Mucosa of descending colon (tissue), 3 donors: ENCODE measurements around the gene SRSF12. TPM values are rescaled to one million over a fixed set of nuclear protein-coding genes. Genes with fewer than 3 reads are reported as not detected.

Experiments
- ATAC-seq: fragments of 200-7000 bp; cut with Tn5 transposase; one replicate; pipeline ENCODE4 v1.9.1; 2020; ENCODE audit warnings: mild to moderate bottlenecking, moderate library complexity
- DNase-seq, 3 donors: peaks; one replicate each; pipeline ENCODE4 v3.0.0-alpha.2; 2020
- H3K36me3 ChIP-seq: fragments of 200-600 bp; one replicate; pipeline ENCODE4 v1.8.0; 2021; ENCODE audit warnings: low read depth, mild to moderate bottlenecking
- H3K4me1 ChIP-seq: fragments of 200-600 bp; one replicate; pipeline ENCODE4 v1.8.0; 2021; ENCODE audit warnings: low read depth, mild to moderate bottlenecking
- H3K4me3 ChIP-seq: fragments of 200-600 bp; one replicate; pipeline ENCODE4 v1.8.0; 2021; ENCODE audit warnings: mild to moderate bottlenecking
- H3K9me3 ChIP-seq: fragments of 200-600 bp; one replicate; pipeline ENCODE4 v1.8.0; 2021; ENCODE audit warnings: mild to moderate bottlenecking
- intact Hi-C, 2 donors: fragments of 100-400 bp; cut with DNase I in 1 of 2; cut with micrococcal nuclease in 1 of 2; formaldehyde crosslinking; loops; one replicate each; pipeline versions ENCODE4 v1.11.0 to v1.11.1; 2022; cut with DNase I, micrococcal nuclease
- total RNA-seq, 3 donors: library from RNA; stranded (reverse); fragmentation: NEBNext Ultra II Directional in 2 of 3; extraction: Animal tissue kit (Norgen Biotek cat#: 25700) in 2 of 3; gene quantifications; one replicate each; pipeline versions ENCODE4 v1.2.1 to v1.2.4, GENCODE V29; 2021 to 2023
- TF ChIP-seq, protein P1 (sequence below): fragments of 200-600 bp; IDR thresholded peaks from one replicate; pipeline ENCODE4 v1.8.0; 2022; ENCODE audit warnings: antibody characterized with exemption, mild to moderate bottlenecking
- donor health status: DM: no; HTN: no; CAD: no; lungs with moderate emphysema.
- donor health status: DM: no; HTN: no; CAD: no.
- donor health status: DM: no; HTN: yes; CAD: no.

Gene SRSF12
- total RNA-seq, 3 donors from 2014 or later = 0.12 to 0.51 TPM; not detected in 1

DNA sequence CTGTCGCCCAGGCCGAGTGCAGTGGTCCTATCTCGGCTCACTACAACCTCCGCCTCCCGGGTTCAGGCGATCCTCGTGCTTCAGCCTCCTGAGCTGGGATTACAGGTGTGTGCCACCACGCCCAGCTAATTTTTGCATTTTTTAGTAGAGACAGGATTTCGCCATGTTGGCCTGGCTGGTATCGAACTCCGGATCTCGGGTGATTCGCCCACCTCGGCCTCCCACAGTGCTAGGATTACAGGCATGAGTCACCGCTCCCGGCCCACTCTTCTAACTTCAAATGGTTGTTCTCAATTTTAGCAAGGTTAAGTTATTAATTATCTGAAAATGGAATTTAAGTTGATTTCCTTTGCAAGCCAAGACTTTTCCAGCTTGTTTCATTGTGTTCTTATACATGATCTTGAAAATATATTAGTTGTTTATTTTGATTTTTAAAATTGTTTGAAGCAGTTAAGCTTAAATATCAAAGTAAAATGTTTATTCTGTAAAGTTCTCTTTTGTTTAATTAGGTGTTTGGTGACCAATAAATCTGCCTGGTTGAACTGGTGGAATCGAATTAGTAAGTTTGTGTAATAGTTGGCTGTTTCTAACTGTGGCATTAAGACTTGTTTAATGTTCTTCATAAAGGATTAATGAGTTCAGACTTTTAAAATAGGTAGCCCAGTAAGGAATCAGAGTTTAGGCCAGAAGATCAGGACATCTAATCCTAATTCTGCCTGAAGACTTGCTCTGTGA lies 30.3 kb upstream of the SRSF12 start:
- DNase-seq (no peak), ATAC-seq (no peak)
- H3K4me1 ChIP-seq = peaks cover 6% of the 10 kb centered on the region
- TF ChIP-seq, protein P1, sequence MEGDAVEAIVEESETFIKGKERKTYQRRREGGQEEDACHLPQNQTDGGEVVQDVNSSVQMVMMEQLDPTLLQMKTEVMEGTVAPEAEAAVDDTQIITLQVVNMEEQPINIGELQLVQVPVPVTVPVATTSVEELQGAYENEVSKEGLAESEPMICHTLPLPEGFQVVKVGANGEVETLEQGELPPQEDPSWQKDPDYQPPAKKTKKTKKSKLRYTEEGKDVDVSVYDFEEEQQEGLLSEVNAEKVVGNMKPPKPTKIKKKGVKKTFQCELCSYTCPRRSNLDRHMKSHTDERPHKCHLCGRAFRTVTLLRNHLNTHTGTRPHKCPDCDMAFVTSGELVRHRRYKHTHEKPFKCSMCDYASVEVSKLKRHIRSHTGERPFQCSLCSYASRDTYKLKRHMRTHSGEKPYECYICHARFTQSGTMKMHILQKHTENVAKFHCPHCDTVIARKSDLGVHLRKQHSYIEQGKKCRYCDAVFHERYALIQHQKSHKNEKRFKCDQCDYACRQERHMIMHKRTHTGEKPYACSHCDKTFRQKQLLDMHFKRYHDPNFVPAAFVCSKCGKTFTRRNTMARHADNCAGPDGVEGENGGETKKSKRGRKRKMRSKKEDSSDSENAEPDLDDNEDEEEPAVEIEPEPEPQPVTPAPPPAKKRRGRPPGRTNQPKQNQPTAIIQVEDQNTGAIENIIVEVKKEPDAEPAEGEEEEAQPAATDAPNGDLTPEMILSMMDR = no peak
- no peaks in the 10 kb centered on the region for H3K36me3 ChIP-seq
- H3K9me3 ChIP-seq = no peaks in the 10 kb centered on the region
- no peak overlapping the region for H3K4me3 ChIP-seq
- intact Hi-C loops = no loop called here

DNA sequence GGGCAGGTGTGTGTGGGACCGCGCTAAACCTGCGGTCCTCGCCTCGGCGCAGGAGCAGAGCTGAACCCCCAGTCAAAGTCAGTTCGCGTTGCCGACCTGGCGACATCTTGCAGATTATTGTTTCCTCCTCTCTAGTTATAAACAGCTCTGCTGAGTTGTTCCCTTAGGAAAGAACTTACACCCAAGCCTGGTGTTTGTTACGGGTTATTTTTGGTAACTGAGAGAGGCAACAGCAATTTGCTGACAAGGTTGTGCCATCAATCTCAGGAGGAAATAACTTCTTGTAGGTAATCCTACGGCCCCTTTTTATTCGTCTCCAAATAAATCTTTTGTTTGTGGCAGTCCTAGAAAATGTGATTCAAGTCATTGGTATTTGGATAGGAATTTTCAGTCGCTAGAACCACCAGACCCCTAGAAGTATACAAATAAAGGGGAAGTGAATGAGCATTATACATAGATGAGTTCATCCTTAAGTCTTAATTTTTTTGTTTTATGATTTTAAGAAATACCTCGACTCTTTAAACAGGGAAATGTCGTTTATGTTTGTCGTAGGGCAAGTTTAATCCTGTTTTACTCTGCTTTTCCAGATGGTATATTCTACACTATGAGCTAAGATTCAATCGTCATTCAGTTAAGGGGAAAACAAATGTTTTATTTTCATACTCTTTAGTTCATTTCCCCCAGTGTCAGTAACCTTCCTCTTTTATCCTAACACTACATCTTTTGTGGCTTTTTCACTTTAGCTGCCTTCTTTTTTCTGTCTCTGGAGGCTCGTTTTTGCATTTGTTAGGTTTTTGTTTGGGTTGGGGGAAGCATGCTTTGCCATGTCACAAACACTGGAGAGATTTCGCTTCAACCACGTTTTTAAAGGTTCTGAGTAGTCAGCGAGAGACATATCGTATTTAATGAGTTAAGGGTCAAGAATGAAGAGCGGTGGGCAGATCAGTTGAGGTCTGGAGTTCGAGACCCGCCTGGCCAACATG lies 29.1 kb upstream of the SRSF12 start:
- intact Hi-C loops = no loop called here
- peak in 1 of 3 donors; percentile 36 for DNase-seq
- peak; percentile 71 for ATAC-seq

DNA sequence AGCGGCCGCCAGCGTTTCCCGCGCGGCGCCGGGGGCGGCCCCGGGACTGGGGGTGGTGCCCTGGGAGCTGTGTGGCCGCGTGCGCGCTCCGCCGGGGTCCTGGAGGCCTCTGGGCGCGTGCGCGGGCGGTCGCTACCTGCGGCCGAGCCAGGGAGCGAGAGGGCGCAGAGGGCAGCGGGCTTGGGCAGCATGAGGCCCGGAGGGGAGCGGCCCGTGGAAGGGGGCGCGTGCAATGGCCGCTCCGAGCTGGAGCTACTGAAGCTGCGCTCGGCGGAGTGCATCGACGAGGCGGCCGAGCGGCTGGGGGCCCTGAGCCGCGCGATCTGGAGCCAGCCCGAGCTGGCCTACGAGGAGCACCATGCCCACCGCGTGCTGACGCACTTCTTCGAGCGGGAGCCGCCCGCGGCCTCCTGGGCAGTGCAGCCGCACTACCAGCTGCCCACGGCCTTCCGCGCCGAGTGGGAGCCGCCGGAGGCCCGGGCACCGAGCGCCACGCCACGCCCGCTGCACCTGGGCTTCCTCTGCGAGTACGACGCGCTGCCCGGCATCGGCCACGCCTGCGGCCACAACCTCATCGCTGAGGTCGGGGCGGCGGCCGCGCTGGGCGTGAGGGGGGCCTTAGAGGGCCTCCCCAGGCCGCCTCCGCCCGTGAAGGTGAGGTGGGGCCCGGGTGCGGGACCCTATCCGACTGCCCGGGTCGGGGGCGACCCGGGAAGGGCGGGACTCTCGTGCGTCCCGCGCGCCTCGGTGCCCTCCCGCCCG lies 28.3 kb upstream of the SRSF12 start, which contains the start of gene PM20D2:
Gene PM20D2, plus strand, starts transcription at position 100 of the 762 bp plus-strand sequence. Its CDS starts 90 bp downstream, at position 190.
- H3K4me3 ChIP-seq = peak within 1 kb of the TSS; percentile 38
- no peaks in the 10 kb centered on the region for H3K9me3 ChIP-seq
- peak; percentile 91 for ATAC-seq
- DNase-seq = peak; percentile 76 to 83 (median 81)
- no peaks in the 10 kb centered on the region for H3K36me3 ChIP-seq
- TF ChIP-seq, protein P1 = no peak
- peaks cover 6% of the 10 kb centered on the region for H3K4me1 ChIP-seq
- intact Hi-C loops = no loop called here

More for the DNA sequence above, 29.1 kb upstream of the SRSF12 start:
- peaks cover 6% of the 10 kb centered on the region for H3K4me1 ChIP-seq
- TF ChIP-seq, protein P1 = no peak
- H3K36me3 ChIP-seq = no peaks in the 10 kb centered on the region
- peak overlapping the region; percentile 38 for H3K4me3 ChIP-seq
- no peaks in the 10 kb centered on the region for H3K9me3 ChIP-seq

DNA sequence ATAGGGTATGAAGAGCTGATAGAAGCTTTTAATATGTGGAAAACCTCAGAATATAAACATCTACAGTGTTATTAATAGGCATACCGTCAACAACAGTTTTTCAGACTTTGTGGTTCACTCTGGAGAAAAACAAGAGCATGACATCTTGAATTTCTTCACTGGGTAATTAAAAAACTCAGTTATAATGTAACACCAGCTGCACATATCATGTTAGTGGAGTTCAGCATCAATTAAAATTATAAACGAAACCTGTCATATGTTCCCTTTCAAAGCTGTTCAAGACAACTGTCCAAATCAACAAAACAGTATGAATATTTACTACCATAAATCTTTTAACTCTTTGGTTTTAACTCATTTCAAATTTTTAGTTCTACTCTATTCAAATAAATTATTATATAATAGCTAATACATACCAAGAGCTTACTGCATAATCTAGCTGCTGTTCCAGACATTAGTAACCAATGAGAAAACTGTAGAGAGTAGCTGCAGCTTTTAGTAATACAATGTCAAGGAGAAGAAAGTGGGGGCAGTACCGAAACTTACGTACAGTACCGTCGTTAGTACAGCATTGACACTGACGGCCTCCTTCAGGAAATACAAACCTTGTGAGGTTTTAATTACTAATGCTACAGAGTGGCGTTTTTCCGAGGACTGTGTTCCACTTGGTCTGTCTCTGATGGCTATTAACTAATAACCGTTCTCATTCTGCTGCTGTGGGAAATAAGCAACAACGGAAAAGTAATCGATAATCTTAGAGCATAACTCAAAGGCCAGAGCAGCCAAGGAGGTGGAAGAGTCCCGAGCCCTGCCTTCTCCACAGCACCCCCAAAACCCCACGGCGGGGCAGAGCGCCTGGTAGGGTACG lies 27.5 kb upstream of the SRSF12 start:
- peak in 1 of 3 donors; percentile 47 for DNase-seq
- no peaks in the 10 kb centered on the region for H3K9me3 ChIP-seq
- intact Hi-C loops = no loop called here
- TF ChIP-seq, protein P1 = no peak
- H3K4me1 ChIP-seq = peaks cover 11% of the 10 kb centered on the region
- H3K36me3 ChIP-seq = no peaks in the 10 kb centered on the region
- peak; percentile 44 for ATAC-seq
- H3K4me3 ChIP-seq = peak overlapping the region; percentile 38
